ENCODE results near the gene PKN1. TPM values are rescaled to one million over a fixed set of nuclear protein-coding genes. Genes with fewer than 3 reads are reported as not detected.

Gene PKN1
- total RNA-seq, 1 donor from 2014 or later: 57.9 TPM

DNA sequence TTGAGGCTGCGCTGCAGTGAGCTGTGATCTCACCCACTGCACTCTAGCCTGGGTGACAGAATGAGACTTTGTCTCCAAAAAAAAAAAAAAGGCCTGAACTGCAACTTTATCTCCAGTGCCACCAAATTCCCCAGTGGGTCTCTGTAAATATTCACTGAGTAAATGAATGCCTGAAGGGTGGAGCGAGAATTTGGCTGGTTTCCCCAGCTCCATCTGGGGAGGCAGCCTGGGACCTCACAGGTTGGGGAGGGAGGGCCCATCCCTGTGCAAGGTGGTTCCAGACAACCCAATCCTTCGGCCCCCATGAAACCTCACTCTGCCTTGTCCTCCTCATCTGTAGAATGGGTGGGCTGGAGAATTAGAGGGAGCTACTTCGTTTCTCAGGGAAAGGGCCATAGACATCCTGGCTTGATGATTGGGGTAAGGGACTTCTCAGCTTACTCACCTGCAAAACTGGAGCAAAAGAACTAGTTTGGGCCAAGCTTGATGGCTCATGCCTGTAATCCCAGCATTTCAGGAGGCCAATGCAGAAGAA, 4.2 kb upstream of the PKN1 start:
- no peak overlapping the region for H3K27ac ChIP-seq (ENCODE audit: low read depth, low read length)
- H3K27me3 ChIP-seq (ENCODE audit: control insufficient read depth in 3 of 3, insufficient read depth in 3 of 3, low read length in 3 of 3): peaks cover 0 to 9% (median 6%) of the 10 kb centered on the region in 3 donors
- H3K9ac ChIP-seq (ENCODE audit: low read depth in 1 of 3, low read length in 3 of 3): no peak overlapping the region
- H3K4me3 ChIP-seq (ENCODE audit: low read length in 3 of 3): no peak overlapping the region
- H3K9me3 ChIP-seq (ENCODE audit: control insufficient read depth in 3 of 3, low read length in 3 of 3): no peaks in the 10 kb centered on the region
- H3K4me1 ChIP-seq (ENCODE audit: control insufficient read depth in 3 of 3, insufficient read depth in 3 of 3, low read length in 3 of 3): peaks cover 3 to 6% (median 3%) of the 10 kb centered on the region in 3 donors
- H3K36me3 ChIP-seq (ENCODE audit: control insufficient read depth in 3 of 3, insufficient read depth in 3 of 3, low read length in 3 of 3): no peaks in the 10 kb centered on the region

DNA sequence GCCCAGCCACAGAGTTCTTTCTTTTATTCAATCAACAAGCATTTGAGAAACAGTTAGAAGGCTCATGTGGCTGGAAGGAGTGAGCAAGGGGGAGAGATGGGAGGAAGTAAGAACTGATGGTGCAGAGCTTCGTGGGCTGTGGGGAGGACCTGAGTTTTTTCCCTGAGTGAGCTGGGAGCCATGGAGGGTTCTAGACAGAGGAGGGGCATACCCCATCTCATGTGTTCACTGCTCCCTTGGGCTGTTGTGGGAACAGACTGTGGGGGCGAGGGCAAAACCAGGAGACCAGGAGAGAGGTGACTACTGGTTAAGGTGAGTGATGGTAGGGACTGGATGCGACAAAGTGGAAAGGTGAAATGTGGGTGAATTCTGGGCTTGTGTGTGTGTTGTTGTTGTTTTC, 2.4 kb upstream of the PKN1 start:
- Histone ChIP-seq H3K27me3 (ENCODE audit: control insufficient read depth in 3 of 3, insufficient read depth in 3 of 3, low read length in 3 of 3) (peaks cover 0 to 9% (median 6%) of the 10 kb centered on the region in 3 donors), H3K36me3 (ENCODE audit: control insufficient read depth in 3 of 3, insufficient read depth in 3 of 3, low read length in 3 of 3) (no peaks in the 10 kb centered on the region), H3K9me3 (ENCODE audit: control insufficient read depth in 3 of 3, low read length in 3 of 3) (no peaks in the 10 kb centered on the region), H3K4me1 (ENCODE audit: control insufficient read depth in 3 of 3, insufficient read depth in 3 of 3, low read length in 3 of 3) (peaks cover 18 to 22% (median 20%) of the 10 kb centered on the region in 3 donors), H3K4me3 (ENCODE audit: low read length in 3 of 3) (no peak overlapping the region), H3K9ac (ENCODE audit: low read depth in 1 of 3, low read length in 3 of 3) (no peak overlapping the region), H3K27ac (ENCODE audit: low read depth, low read length) (no peak overlapping the region)

DNA sequence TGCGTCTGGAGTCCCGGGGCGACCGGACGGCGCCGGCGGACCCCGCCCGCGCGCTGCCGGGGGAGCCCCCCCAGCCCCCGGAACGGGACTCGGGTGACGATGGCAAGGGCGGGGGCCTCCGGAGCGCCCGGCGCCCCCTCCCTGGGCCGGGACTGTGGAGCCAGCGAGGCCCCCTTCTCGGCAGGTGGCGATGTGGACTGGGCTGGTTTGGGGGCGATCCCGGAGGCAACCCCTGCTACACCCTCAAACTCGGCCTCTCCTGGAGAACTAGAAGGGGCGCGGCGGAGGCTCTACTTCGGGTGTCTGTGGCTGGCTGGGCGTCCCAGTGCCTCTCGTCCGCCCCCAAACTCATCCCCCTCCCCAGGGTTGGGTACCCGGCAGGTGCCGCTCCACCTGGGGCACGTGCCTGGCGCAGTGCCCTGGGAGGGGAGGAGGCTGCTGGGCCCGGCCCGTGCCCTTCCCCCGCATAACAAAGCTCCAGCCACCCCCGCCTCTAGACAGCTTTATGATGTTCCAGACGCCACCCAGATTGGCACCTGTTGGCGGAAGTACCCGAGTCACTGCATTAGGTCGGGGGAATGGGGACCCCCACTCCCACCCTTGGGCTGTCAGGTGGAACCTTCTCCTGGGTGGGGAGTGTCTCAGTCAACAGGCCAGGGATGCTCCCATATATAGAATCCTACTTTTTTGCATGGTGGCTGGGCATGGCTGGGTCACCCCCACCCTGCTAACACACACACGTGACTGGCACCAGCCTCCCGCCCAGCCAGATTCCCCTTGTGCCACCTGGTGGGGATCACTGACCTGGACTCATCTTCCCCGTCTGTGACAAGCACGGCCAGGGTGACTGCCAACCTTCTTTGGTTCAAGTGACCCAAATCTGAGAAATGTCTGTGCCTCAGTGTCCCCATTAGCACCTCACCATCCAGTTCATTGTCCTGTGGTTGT, 722 bp downstream of the PKN1 start:
- Histone ChIP-seq H3K9ac (ENCODE audit: low read depth in 1 of 3, low read length in 3 of 3) (peak overlapping the region; percentile 75 to 86 (median 83)), H3K27me3 (ENCODE audit: control insufficient read depth in 3 of 3, insufficient read depth in 3 of 3, low read length in 3 of 3) (peaks cover 0 to 9% (median 6%) of the 10 kb centered on the region in 3 donors), H3K36me3 (ENCODE audit: control insufficient read depth in 3 of 3, insufficient read depth in 3 of 3, low read length in 3 of 3) (peaks cover 0 to 2% (median 0%) of the 10 kb centered on the region in 3 donors), H3K27ac (ENCODE audit: low read depth, low read length) (peak overlapping the region; percentile 45), H3K4me1 (ENCODE audit: control insufficient read depth in 3 of 3, insufficient read depth in 3 of 3, low read length in 3 of 3) (peaks cover 20 to 22% (median 21%) of the 10 kb centered on the region in 3 donors), H3K9me3 (ENCODE audit: control insufficient read depth in 3 of 3, low read length in 3 of 3) (no peaks in the 10 kb centered on the region), H3K4me3 (ENCODE audit: low read length in 3 of 3) (peak overlapping the region; percentile 70 to 77 (median 75))

DNA sequence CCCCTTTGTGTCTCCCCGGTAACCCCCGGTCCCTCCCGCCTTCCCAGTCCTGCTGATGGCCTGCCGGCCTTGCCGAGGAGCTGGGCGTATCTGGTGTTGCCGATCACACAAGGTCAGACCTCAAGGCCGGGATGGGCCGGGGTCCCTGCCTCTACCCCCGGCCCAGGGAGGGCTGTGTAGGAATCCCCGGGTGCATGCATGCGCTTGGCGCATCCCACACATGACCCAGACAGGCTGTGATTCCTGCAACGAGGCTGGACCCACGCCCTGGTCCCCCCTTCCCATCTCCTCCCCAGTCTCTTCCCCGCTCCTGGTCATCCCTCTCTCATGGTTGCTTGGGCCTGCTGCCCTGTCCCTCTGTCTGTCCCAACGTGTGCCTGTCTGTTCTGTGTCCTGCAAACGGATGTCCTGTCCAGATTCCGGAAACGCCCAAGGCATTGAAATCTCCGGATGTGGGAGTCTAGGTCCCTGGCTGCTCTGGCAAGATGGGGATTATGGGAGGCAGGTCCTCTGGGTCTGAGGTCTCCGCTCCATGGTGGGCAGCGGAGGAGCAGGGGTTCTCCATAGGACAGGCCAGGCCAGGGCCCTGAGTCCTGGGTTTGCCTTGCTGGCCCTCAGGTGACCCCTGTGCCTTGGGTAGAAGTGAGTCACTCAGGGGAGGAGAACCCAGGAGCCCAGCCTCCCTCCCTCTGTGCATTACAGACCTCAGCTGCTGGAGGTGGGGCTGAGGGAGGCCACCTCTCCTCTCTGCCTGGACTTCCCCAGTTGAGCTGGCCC, 1.6 kb downstream of the PKN1 start:
- Histone ChIP-seq H3K36me3 (ENCODE audit: control insufficient read depth in 3 of 3, insufficient read depth in 3 of 3, low read length in 3 of 3) (peaks cover 0 to 2% (median 0%) of the 10 kb centered on the region in 3 donors), H3K9ac (ENCODE audit: low read depth in 1 of 3, low read length in 3 of 3) (peak overlapping the region; percentile 51 to 86 (median 75)), H3K9me3 (ENCODE audit: control insufficient read depth in 3 of 3, low read length in 3 of 3) (no peaks in the 10 kb centered on the region), H3K4me3 (ENCODE audit: low read length in 3 of 3) (peak overlapping the region; percentile 70 to 77 (median 75)), H3K27ac (ENCODE audit: low read depth, low read length) (peak overlapping the region; percentile 45), H3K27me3 (ENCODE audit: control insufficient read depth in 3 of 3, insufficient read depth in 3 of 3, low read length in 3 of 3) (peaks cover 0 to 9% (median 6%) of the 10 kb centered on the region in 3 donors), H3K4me1 (ENCODE audit: control insufficient read depth in 3 of 3, insufficient read depth in 3 of 3, low read length in 3 of 3) (peaks cover 26 to 30% (median 27%) of the 10 kb centered on the region in 3 donors)

DNA sequence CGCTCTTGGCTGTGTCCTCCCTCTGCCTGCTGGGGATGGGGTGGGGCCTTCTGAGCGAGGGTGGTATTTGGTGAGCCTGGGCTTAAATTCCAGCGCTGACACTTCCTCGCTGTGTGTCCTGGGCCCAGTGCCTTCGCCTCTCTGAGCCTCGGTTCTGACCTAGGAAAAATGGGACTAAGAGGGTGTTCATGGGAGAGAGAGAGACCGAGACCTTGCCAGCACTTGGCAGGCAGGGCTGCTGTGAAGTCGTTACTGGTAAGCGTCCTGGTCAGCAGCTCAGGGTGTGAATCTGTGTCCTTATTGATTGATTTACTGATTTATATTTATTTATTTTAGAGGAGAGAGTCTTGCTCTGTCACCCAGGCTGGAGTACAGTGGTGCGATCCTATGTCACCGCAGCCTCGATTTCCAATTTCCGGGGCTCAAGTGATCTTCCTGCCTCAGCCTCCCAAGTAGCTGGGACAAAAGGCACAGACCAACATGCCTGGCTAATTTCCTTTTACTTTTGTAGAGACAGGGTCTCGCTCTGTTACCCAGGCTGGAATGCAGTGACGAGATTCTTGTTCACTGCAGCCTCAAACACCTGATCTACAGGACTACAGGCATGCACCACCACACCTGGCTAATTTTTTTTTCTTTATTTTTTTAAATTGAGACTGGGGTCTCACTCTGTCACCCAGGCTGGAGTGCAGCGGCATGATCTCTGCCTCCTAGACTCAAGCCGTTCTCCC, 2.4 kb downstream of the PKN1 start:
- Histone ChIP-seq H3K9ac (ENCODE audit: low read depth in 1 of 3, low read length in 3 of 3) (peak overlapping the region in 2 of 3 donors; percentile 51 to 86), H3K9me3 (ENCODE audit: control insufficient read depth in 3 of 3, low read length in 3 of 3) (no peaks in the 10 kb centered on the region), H3K27ac (ENCODE audit: low read depth, low read length) (peak overlapping the region; percentile 45), H3K4me3 (ENCODE audit: low read length in 3 of 3) (peak overlapping the region; percentile 22 to 77 (median 43)), H3K27me3 (ENCODE audit: control insufficient read depth in 3 of 3, insufficient read depth in 3 of 3, low read length in 3 of 3) (peaks cover 0 to 9% (median 6%) of the 10 kb centered on the region in 3 donors), H3K4me1 (ENCODE audit: control insufficient read depth in 3 of 3, insufficient read depth in 3 of 3, low read length in 3 of 3) (peaks cover 27 to 30% (median 29%) of the 10 kb centered on the region in 3 donors), H3K36me3 (ENCODE audit: control insufficient read depth in 3 of 3, insufficient read depth in 3 of 3, low read length in 3 of 3) (peaks cover 0 to 2% (median 0%) of the 10 kb centered on the region in 3 donors)

DNA sequence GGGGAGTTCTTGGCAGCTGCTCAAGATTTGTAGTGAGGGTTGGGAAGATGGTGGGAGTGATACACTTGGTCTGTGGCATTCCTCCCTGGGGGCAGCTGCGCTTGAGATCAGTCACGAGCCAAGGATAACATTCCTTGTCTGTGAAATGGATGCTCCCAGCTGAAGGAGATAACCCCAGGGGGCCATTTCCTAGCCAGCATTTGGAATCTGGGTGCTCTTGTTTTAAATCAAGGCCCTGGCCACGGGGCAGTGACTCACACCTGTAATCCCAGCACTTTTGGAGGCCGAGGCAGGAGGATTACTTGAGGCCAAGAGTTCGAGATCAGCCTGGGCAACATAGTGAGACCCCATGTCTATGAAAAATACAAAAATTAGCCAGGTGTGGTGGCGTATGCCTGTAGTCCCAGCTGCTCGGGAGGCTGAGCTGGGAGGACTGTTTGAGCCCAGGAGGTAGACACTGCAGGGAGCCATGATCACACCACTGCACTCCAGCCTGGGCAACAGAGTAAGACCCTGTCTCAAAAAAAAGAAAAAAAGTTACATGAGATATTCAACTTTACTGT, 4.6 kb downstream of the PKN1 start:
- no peak overlapping the region for H3K4me3 ChIP-seq (ENCODE audit: low read length in 3 of 3)
- peaks cover 25 to 29% (median 28%) of the 10 kb centered on the region in 3 donors for H3K4me1 ChIP-seq (ENCODE audit: control insufficient read depth in 3 of 3, insufficient read depth in 3 of 3, low read length in 3 of 3)
- H3K27me3 ChIP-seq (ENCODE audit: control insufficient read depth in 3 of 3, insufficient read depth in 3 of 3, low read length in 3 of 3): no peaks in the 10 kb centered on the region
- no peaks in the 10 kb centered on the region for H3K9me3 ChIP-seq (ENCODE audit: control insufficient read depth in 3 of 3, low read length in 3 of 3)
- H3K9ac ChIP-seq (ENCODE audit: low read depth in 1 of 3, low read length in 3 of 3): no peak overlapping the region
- peaks cover 6 to 11% (median 8%) of the 10 kb centered on the region in 3 donors for H3K36me3 ChIP-seq (ENCODE audit: control insufficient read depth in 3 of 3, insufficient read depth in 3 of 3, low read length in 3 of 3)
- H3K27ac ChIP-seq (ENCODE audit: low read depth, low read length): no peak overlapping the region

DNA sequence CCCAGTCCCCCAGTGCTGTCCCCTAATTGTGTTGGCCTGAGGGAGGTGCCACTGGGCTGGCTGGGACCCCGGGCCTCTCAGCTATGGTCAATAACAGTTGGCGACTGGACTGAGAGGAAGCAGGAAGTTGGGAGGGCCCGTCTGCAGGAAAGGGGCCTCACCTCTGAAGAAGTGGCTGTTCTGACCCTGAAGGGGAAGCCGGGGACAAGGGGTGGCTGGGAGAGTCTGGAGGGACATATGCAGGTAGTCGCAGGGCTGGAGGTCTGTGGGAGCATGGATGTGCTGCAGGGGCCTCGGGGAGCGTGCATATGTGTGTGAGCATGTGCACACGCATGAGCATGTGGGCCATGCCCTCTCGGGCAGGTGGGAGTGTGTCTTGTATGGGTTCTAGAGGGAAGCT, 5.9 kb downstream of the PKN1 start:
- H3K9me3 ChIP-seq (ENCODE audit: control insufficient read depth in 3 of 3, low read length in 3 of 3): no peaks in the 10 kb centered on the region
- H3K4me3 ChIP-seq (ENCODE audit: low read length in 3 of 3): no peak overlapping the region
- peaks cover 19 to 24% (median 21%) of the 10 kb centered on the region in 3 donors for H3K36me3 ChIP-seq (ENCODE audit: control insufficient read depth in 3 of 3, insufficient read depth in 3 of 3, low read length in 3 of 3)
- peaks cover 23 to 25% (median 24%) of the 10 kb centered on the region in 3 donors for H3K4me1 ChIP-seq (ENCODE audit: control insufficient read depth in 3 of 3, insufficient read depth in 3 of 3, low read length in 3 of 3)
- no peak overlapping the region for H3K9ac ChIP-seq (ENCODE audit: low read depth in 1 of 3, low read length in 3 of 3)
- no peak overlapping the region for H3K27ac ChIP-seq (ENCODE audit: low read depth, low read length)
- H3K27me3 ChIP-seq (ENCODE audit: control insufficient read depth in 3 of 3, insufficient read depth in 3 of 3, low read length in 3 of 3): no peaks in the 10 kb centered on the region

DNA sequence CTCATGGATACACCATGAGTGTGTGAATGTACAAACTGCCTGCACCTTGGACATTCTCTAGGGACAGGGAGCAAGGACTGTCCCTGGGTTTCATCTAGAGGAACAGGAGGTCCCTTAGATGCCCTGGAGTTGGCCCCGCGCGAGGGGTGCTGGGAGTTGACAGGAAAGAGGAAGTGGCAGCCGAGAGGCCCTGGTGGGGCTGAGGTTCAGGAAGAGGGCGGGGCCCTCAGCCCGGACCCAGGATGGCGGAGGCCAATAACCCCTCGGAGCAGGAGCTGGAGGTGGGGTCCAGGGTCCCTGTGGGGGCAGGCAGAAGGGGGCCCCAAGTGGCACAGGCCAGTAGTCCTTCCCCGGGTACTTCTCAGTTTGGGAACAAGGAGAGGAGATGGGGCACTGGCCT, 6.9 kb downstream of the PKN1 start:
- H3K27ac ChIP-seq (ENCODE audit: low read depth, low read length): peak overlapping the region; percentile 40
- peak overlapping the region; percentile 6 to 49 (median 27) for H3K4me3 ChIP-seq (ENCODE audit: low read length in 3 of 3)
- no peaks in the 10 kb centered on the region for H3K27me3 ChIP-seq (ENCODE audit: control insufficient read depth in 3 of 3, insufficient read depth in 3 of 3, low read length in 3 of 3)
- H3K9ac ChIP-seq (ENCODE audit: low read depth in 1 of 3, low read length in 3 of 3): peak overlapping the region in 2 of 3 donors; percentile 32 to 45
- H3K9me3 ChIP-seq (ENCODE audit: control insufficient read depth in 3 of 3, low read length in 3 of 3): no peaks in the 10 kb centered on the region
- peaks cover 26 to 31% (median 28%) of the 10 kb centered on the region in 3 donors for H3K36me3 ChIP-seq (ENCODE audit: control insufficient read depth in 3 of 3, insufficient read depth in 3 of 3, low read length in 3 of 3)
- peaks cover 13 to 14% (median 14%) of the 10 kb centered on the region in 3 donors for H3K4me1 ChIP-seq (ENCODE audit: control insufficient read depth in 3 of 3, insufficient read depth in 3 of 3, low read length in 3 of 3)

All from skeletal muscle tissue (tissue), 4 donors.